A549 (cell line): ENCODE results near the gene XAB2. TPM values are rescaled to one million over a fixed set of nuclear protein-coding genes. Genes with fewer than 3 reads are reported as not detected.

Experiments used
- ATAC-seq, 2 experiments: fragments of 200-7000 bp in 1 of 2; fragments of >200 bp in 1 of 2; cut with Nextera tagmentation in 1 of 2; cut with Tn5 transposase in 1 of 2; 3 replicates each; pipeline versions ENCODE4 v1.8.0 to v1.9.1; 2018 to 2020; ENCODE audit warnings: mild to moderate bottlenecking in 1 of 2, moderate library complexity in 1 of 2
- CTCF ChIA-PET: fragments of 300-600 bp; sonication (Branson Sonifier 250); formaldehyde crosslinking; extraction: SDS; loops from one replicate; lab custom pipeline; 2021; ENCODE audit warnings: antibody characterized with exemption, inconsistent platforms; lab: Yijun Ruan, JAX
- POLR2A ChIA-PET: fragments of 350-600 bp; formaldehyde crosslinking; extraction: SDS; loops from one replicate; lab custom pipeline; 2021; ENCODE audit warnings: antibody characterized with exemption, inconsistent platforms; lab: Yijun Ruan, JAX
- DNase-seq, 2 experiments: peaks; one replicate each; pipeline versions ENCODE4 v3.0.0 to v3.0.0-alpha.2; 2011 to 2016; ENCODE audit warnings: low read depth in 1 of 2, low spot score in 1 of 2
- FAIRE-seq: peaks from 2 replicates; lab custom pipeline; 2011; peaks lifted over from hg19 to GRCh38; lab: Jason Lieb, UNC
- H3K27ac ChIP-seq, 2 experiments: fragments of >200 bp; sonication (Bioruptor Twin); formaldehyde crosslinking; 3 replicates each; pipeline ENCODE4 v1.5.1; 2016 to 2017
- H3K4me1 ChIP-seq: fragments of >200 bp; sonication (Bioruptor Twin); formaldehyde crosslinking; 3 replicates; pipeline ENCODE4 v1.6.1; 2016
- H3K4me2 ChIP-seq: fragments of >200 bp; sonication (Bioruptor Twin); formaldehyde crosslinking; 3 replicates; pipeline ENCODE4 v1.6.1; 2016
- H3K4me3 ChIP-seq: fragments of >200 bp; sonication (Bioruptor Twin); formaldehyde crosslinking; 3 replicates; pipeline ENCODE4 v1.5.1; 2016
- H3K9me3 ChIP-seq: fragments of >200 bp; sonication (Bioruptor Twin); formaldehyde crosslinking; 3 replicates; pipeline ENCODE4 v1.6.1; 2016
- ATOH8 ChIP-seq: fragments of 250-450 bp; sonication (Bioruptor Pico); IDR thresholded peaks from 2 replicates; pipeline ENCODE4 v1.5.0; 2020; ENCODE audit warnings: low read depth, mild to moderate bottlenecking, moderate library complexity
- BCL3 ChIP-seq: fragments of >200 bp; sonication (Bioruptor Twin); formaldehyde crosslinking; IDR thresholded peaks from 3 replicates; pipeline ENCODE4 v1.6.1; 2016
- BHLHE40 ChIP-seq: IDR thresholded peaks from 2 replicates; pipeline ENCODE4 v1.6.1; 2012; ENCODE audit warnings: low read depth, low read length, inconsistent platforms
- CBX2 ChIP-seq: fragments of 200-600 bp; sonication (generic); IDR thresholded peaks from 2 replicates; pipeline ENCODE4 v1.6.1; 2016; ENCODE audit warnings: low read depth, mild to moderate bottlenecking, borderline replicate concordance
- CBX8 ChIP-seq: fragments of 200-600 bp; sonication (generic); IDR thresholded peaks from 2 replicates; pipeline ENCODE4 v1.6.1; 2016
- CEBPB ChIP-seq, 2 experiments: fragments of >200 bp in 1 of 2; sonication (Bioruptor Twin) in 1 of 2; formaldehyde crosslinking in 1 of 2; IDR thresholded peaks; 2 replicates each; pipeline ENCODE4 v1.6.1; 2012 to 2016
- CHD2 ChIP-seq: fragments of 150-350 bp; IDR thresholded peaks from 2 replicates; pipeline ENCODE4 v1.6.1; 2014; ENCODE audit warnings: low read length; ENCODE audit not compliant: partially characterized antibody
- CHD4 ChIP-seq: fragments of 200-600 bp; sonication (generic); IDR thresholded peaks from 2 replicates; pipeline ENCODE4 v1.6.1; 2016; ENCODE audit warnings: antibody characterized with exemption, mild to moderate bottlenecking, borderline replicate concordance
- EHMT2 ChIP-seq: fragments of 200-600 bp; sonication (generic); IDR thresholded peaks from 2 replicates; pipeline ENCODE4 v1.6.1; 2016; ENCODE audit warnings: antibody characterized with exemption, low read depth, mild to moderate bottlenecking, moderate library complexity
- FOSB ChIP-seq: fragments of 250-450 bp; sonication (Bioruptor Pico); IDR thresholded peaks from 2 replicates; pipeline ENCODE4 v1.5.0; 2020; ENCODE audit warnings: mild to moderate bottlenecking, moderate library complexity
- FOSL2 ChIP-seq, 2 experiments: fragments of 450-650 bp in 1 of 2; fragments of >200 bp in 1 of 2; sonication (Bioruptor Twin) in 1 of 2; formaldehyde crosslinking; IDR thresholded peaks; 2 replicates each; pipeline versions ENCODE4 v1.5.0 to v1.6.1; 2016 to 2020; ENCODE audit warnings: mild to moderate bottlenecking in 1 of 2, moderate library complexity in 1 of 2
- FOXS1 ChIP-seq: fragments of 250-450 bp; sonication (Bioruptor Pico); IDR thresholded peaks from 2 replicates; pipeline ENCODE4 v1.5.0; 2020; ENCODE audit warnings: mild to moderate bottlenecking, moderate library complexity
- HEYL ChIP-seq: fragments of 250-450 bp; sonication (Bioruptor Pico); IDR thresholded peaks from 2 replicates; pipeline ENCODE4 v1.8.0; 2021; ENCODE audit warnings: mild to moderate bottlenecking, moderate library complexity
- HMGXB4 ChIP-seq: fragments of 250-450 bp; sonication (Bioruptor Pico); IDR thresholded peaks from 2 replicates; pipeline ENCODE4 v1.5.0; 2021; ENCODE audit warnings: mild to moderate bottlenecking, moderate library complexity, borderline replicate concordance
- KDM1A ChIP-seq: fragments of 200-600 bp; sonication (generic); IDR thresholded peaks from 2 replicates; pipeline ENCODE4 v1.6.1; 2016; ENCODE audit warnings: low read depth, mild to moderate bottlenecking
- MYC ChIP-seq: IDR thresholded peaks from 2 replicates; pipeline ENCODE4 v1.6.1; 2012; ENCODE audit warnings: mild to moderate bottlenecking, inconsistent platforms, low read length, improper control_type of control experiment, borderline replicate concordance
- NFE2L2 ChIP-seq: fragments of 150-350 bp; conservative IDR thresholded peaks from 2 replicates; pipeline ENCODE4 v1.6.1; 2014; ENCODE audit warnings: low read length
- POLR2A ChIP-seq: IDR thresholded peaks from 2 replicates; pipeline ENCODE4 v1.6.1; 2012; ENCODE audit warnings: mild to moderate bottlenecking, low read length
- RCOR1 ChIP-seq: fragments of 150-350 bp; IDR thresholded peaks from 2 replicates; pipeline ENCODE4 v1.6.1; 2014; ENCODE audit warnings: antibody characterized with exemption, low read length, low read depth
- ZC3H11A ChIP-seq: fragments of 450-650 bp; IDR thresholded peaks from 2 replicates; pipeline ENCODE4 v1.6.1; 2014; ENCODE audit warnings: antibody characterized with exemption, mild to moderate bottlenecking
- WGBS: methylation state at CpG from one replicate; pipeline ENCODE4 v1.1.6; 2017; ENCODE audit errors: missing lambda C conversion rate; 5-methylcytosine and 5-hydroxymethylcytosine counted together
- polyA plus RNA-seq, 4 experiments: library from polyadenylated mRNA; depleted of rRNA in 3 of 4; stranded (reverse); fragments of >200 nt; fragmentation: RNase III in 1 of 4; extraction: RNeasy Plus Mini Kit Qiagen cat#74134 plus additional on column Dnase treatment in 1 of 4; gene quantifications; 2 replicates in 3 of 4; 3 replicates in 1 of 4; pipeline ENCODE4 v1.2.3, GENCODE V29; 2011 to 2017

XAB2 gene
- polyA plus RNA-seq, 2 of the 4 experiments (the other 2 are of a cell fraction), result 15.0 to 21.2 TPM

GRCh38 chr19:7663706-7664105 lies 34.4 kb upstream of the XAB2 start:
- FAIRE-seq (no peak), DNase-seq (no peak), ATAC-seq (no peak)
- no peaks in the 10 kb centered on the region for H3K9me3 ChIP-seq
- TF ChIP-seq MYC, result no peak
- no peak for TF ChIP-seq CHD2
- TF ChIP-seq HMGXB4 (CRISPR knock-in tag), result no peak
- TF ChIP-seq FOSL2 (IDR thresholded peaks at IDR 0.05), result no peak
- TF ChIP-seq FOSL2 (CRISPR knock-in tag; IDR thresholded peaks at IDR 0.05), result no peak
- TF ChIP-seq POLR2A, result no peak
- TF ChIP-seq BCL3, result no peak
- no peak for TF ChIP-seq CEBPB (IDR thresholded peaks at IDR 0.05)
- TF ChIP-seq CHD4, result no peak
- TF ChIP-seq HEYL, result no peak
- TF ChIP-seq FOSB (CRISPR knock-in tag), result no peak
- TF ChIP-seq BHLHE40, result no peak
- TF ChIP-seq CBX8, result no peak
- TF ChIP-seq FOXS1, result no peak
- no peak for TF ChIP-seq RCOR1
- TF ChIP-seq EHMT2, result no peak
- TF ChIP-seq ATOH8 (CRISPR knock-in tag), result no peak
- no peak for TF ChIP-seq KDM1A
- TF ChIP-seq ZC3H11A, result no peak
- no peak for TF ChIP-seq CBX2
- TF ChIP-seq, all 56 proteins: peak for 0
- ChIA-PET POLR2A (no interaction called here), CTCF (interaction anchor here (0.9 to 3.8 kb wide), 3 partner anchors 11 to 17 kb away, joined by 4 to 18 read pairs (median 5); partner anchors contain the start of gene TRAPPC5)
- Histone ChIP-seq H3K4me1 (no peaks in the 10 kb centered on the region), H3K27ac (no peak overlapping the region), H3K4me2 (no peak overlapping the region), H3K4me3 (no peak overlapping the region)
- 68% methylated on average over 7 of the region's 7 CpGs for WGBS

- no peaks in the 10 kb centered on the region for H3K9me3 ChIP-seq
- no peak overlapping the region for H3K27ac ChIP-seq
- H3K4me1 ChIP-seq, result no peaks in the 10 kb centered on the region
- no peak overlapping the region for H3K4me3 ChIP-seq
- no peak for ATAC-seq
- ChIA-PET CTCF (interaction anchor here (0.6 to 3.8 kb wide), 4 partner anchors 10 to 206 kb away, joined by 3 to 18 read pairs (median 4); partner anchors contain the start of gene TRAPPC5), POLR2A (no interaction called here)
- H3K4me2 ChIP-seq, result no peak overlapping the region
- no peak for FAIRE-seq
- DNase-seq, result no peak
- no peak for TF ChIP-seq NFE2L2
- TF ChIP-seq FOXS1, result no peak
- WGBS, result 47% methylated on average over 14 of the region's 14 CpGs
Measured at GRCh38 chr19:7662657-7663056, 33.3 kb upstream of the XAB2 start.

GRCh38 chr19:7661744-7662538 lies 32.6 kb upstream of the XAB2 start:
- no peaks in the 10 kb centered on the region for H3K4me1 ChIP-seq
- no peak for TF ChIP-seq MYC
- no peak for DNase-seq
- no peak overlapping the region for H3K4me3 ChIP-seq
- ChIA-PET POLR2A (no interaction called here), CTCF (interaction anchor here (0.8 to 3.8 kb wide), 4 partner anchors 10 to 139 kb away, joined by 3 to 18 read pairs (median 10); partner anchors contain the start of gene TRAPPC5)
- FAIRE-seq, result no peak
- H3K9me3 ChIP-seq, result no peaks in the 10 kb centered on the region
- 62% methylated on average over 8 of the region's 8 CpGs for WGBS
- H3K4me2 ChIP-seq, result no peak overlapping the region
- ATAC-seq, result no peak
- H3K27ac ChIP-seq, result no peak overlapping the region
